ENCODE measurements around the gene BMP6.

GRCh38 chr6:7924867-7925266, 199.0 kb downstream of the BMP6 start:
- TF ChIP-seq CTCF (IDR thresholded peaks at IDR 0.05) (no peak), ZFX (IDR thresholded peaks at IDR 0.05; ENCODE audit: borderline replicate concordance) (no peak)

Data from 22Rv1 (cell line).